Loucy (cell line): ENCODE results near the gene PRTFDC1.
A peak's percentile ranks its signal among the peaks of the same experiment; 100 is the strongest.

Experiments
- H2AFZ ChIP-seq: fragments of 200-600 bp; sonication (generic); 2 replicates; pipeline ENCODE4 v1.6.0; 2016; ENCODE audit warnings: antibody characterized with exemption, mild to moderate bottlenecking, low read length, moderate library complexity
- H3F3A ChIP-seq: fragments of 200-600 bp; 2 replicates; pipeline ENCODE4 v1.6.0; 2016; ENCODE audit warnings: antibody characterized with exemption, low read depth, mild to moderate bottlenecking
- H3K27me3 ChIP-seq: fragments of 200-600 bp; sonication (generic); 2 replicates; pipeline ENCODE4 v1.6.1; 2014; ENCODE audit warnings: low read length, mild to moderate bottlenecking; ENCODE audit not compliant: insufficient read depth, poor library complexity, severe bottlenecking
- H3K36me3 ChIP-seq: fragments of 200-600 bp; sonication (generic); 2 replicates; pipeline ENCODE4 v1.6.1; 2016; ENCODE audit warnings: low read length; ENCODE audit not compliant: insufficient read depth
- H3K4me1 ChIP-seq: fragments of 200-600 bp; sonication (generic); 2 replicates; pipeline ENCODE4 v1.5.1; 2014; ENCODE audit warnings: low read length, mild to moderate bottlenecking; ENCODE audit not compliant: insufficient read depth, poor library complexity, severe bottlenecking
- H3K4me2 ChIP-seq: fragments of 200-600 bp; sonication (generic); 2 replicates; pipeline ENCODE4 v1.6.0; 2014; ENCODE audit warnings: antibody characterized with exemption, low read length, low read depth, mild to moderate bottlenecking; ENCODE audit not compliant: poor library complexity, severe bottlenecking
- H3K4me3 ChIP-seq: fragments of 200-600 bp; sonication (generic); 2 replicates; pipeline ENCODE4 v1.5.1; 2014; ENCODE audit warnings: low read length, mild to moderate bottlenecking, mixed read lengths; ENCODE audit not compliant: poor library complexity, severe bottlenecking
- H3K79me2 ChIP-seq: fragments of 200-600 bp; sonication (generic); 2 replicates; pipeline ENCODE4 v1.6.1; 2014; ENCODE audit warnings: low read length; ENCODE audit not compliant: insufficient read depth
- H3K9ac ChIP-seq: fragments of 200-600 bp; sonication (generic); 2 replicates; pipeline ENCODE4 v1.6.0; 2014; ENCODE audit warnings: mild to moderate bottlenecking, low read depth, low read length, moderate library complexity; ENCODE audit not compliant: poor library complexity, severe bottlenecking
- H3K9me2 ChIP-seq: fragments of 200-600 bp; sonication (generic); replicated peaks from 2 replicates; pipeline ENCODE4 v1.6.1; 2016; ENCODE audit warnings: low read depth, low read length, mixed read lengths
- H3K9me3 ChIP-seq: fragments of 200-600 bp; sonication (generic); 2 replicates; pipeline ENCODE4 v1.6.1; 2014; ENCODE audit warnings: mild to moderate bottlenecking, antibody characterized with exemption, low read length, low read depth; ENCODE audit not compliant: insufficient read depth
- H4K20me1 ChIP-seq: fragments of 200-600 bp; sonication (generic); 2 replicates; pipeline ENCODE4 v1.6.0; 2014; ENCODE audit warnings: antibody characterized with exemption, low read length, mild to moderate bottlenecking; ENCODE audit not compliant: insufficient read depth, poor library complexity, severe bottlenecking
- EZH2phosphoT487 ChIP-seq: fragments of 200-600 bp; IDR thresholded peaks from 2 replicates; pipeline ENCODE4 v1.6.1; 2018; ENCODE audit warnings: antibody characterized with exemption, mild to moderate bottlenecking, moderate library complexity, borderline replicate concordance
- TF ChIP-seq, protein P1 (sequence below): fragments of 200-600 bp; sonication (generic); conservative IDR thresholded peaks from 2 replicates; pipeline ENCODE4 v1.5.1; 2014; ENCODE audit warnings: mild to moderate bottlenecking, antibody characterized with exemption, low read length

The PRTFDC1 gene

GRCh38 chr10:24891823-24892222 is 60.6 kb downstream of the PRTFDC1 start:
- Histone ChIP-seq H3K9me3 (no peaks in the 10 kb centered on the region), H3K4me3 (no peak overlapping the region), H2AFZ (no peak overlapping the region), H3K4me2 (no peak overlapping the region), H3K79me2 (no peaks in the 10 kb centered on the region), H3K27me3 (no peaks in the 10 kb centered on the region), H4K20me1 (no peaks in the 10 kb centered on the region), H3F3A (no peaks in the 10 kb centered on the region), H3K4me1 (peaks cover 11% of the 10 kb centered on the region), H3K9ac (no peak overlapping the region), H3K9me2 (no peaks in the 10 kb centered on the region), H3K36me3 (no peaks in the 10 kb centered on the region)
- TF ChIP-seq, protein P1, sequence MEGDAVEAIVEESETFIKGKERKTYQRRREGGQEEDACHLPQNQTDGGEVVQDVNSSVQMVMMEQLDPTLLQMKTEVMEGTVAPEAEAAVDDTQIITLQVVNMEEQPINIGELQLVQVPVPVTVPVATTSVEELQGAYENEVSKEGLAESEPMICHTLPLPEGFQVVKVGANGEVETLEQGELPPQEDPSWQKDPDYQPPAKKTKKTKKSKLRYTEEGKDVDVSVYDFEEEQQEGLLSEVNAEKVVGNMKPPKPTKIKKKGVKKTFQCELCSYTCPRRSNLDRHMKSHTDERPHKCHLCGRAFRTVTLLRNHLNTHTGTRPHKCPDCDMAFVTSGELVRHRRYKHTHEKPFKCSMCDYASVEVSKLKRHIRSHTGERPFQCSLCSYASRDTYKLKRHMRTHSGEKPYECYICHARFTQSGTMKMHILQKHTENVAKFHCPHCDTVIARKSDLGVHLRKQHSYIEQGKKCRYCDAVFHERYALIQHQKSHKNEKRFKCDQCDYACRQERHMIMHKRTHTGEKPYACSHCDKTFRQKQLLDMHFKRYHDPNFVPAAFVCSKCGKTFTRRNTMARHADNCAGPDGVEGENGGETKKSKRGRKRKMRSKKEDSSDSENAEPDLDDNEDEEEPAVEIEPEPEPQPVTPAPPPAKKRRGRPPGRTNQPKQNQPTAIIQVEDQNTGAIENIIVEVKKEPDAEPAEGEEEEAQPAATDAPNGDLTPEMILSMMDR: no peak

DNA sequence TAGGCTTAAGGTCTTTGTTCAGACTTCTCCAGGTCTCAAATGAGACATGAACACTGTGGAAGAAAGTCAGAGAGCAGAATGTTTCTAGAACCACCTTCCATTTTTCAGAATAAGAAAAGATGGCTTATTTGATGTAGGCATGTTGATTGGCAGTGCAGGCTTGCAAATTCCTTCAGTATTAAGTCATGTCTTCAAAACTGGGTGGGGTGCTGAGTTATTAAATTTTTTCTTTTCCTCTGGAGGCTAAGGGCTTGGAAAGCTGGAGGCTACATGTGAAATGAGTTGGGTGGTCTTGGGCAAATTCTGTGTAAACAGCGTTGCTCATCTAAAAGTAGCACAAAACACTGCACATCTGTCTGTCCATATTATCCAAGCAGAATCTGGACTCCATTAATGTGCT is 62.8 kb downstream of the PRTFDC1 start:
- Histone ChIP-seq H3K9ac (no peak overlapping the region), H3K4me2 (no peak overlapping the region), H3K4me1 (peaks cover 11% of the 10 kb centered on the region)

DNA sequence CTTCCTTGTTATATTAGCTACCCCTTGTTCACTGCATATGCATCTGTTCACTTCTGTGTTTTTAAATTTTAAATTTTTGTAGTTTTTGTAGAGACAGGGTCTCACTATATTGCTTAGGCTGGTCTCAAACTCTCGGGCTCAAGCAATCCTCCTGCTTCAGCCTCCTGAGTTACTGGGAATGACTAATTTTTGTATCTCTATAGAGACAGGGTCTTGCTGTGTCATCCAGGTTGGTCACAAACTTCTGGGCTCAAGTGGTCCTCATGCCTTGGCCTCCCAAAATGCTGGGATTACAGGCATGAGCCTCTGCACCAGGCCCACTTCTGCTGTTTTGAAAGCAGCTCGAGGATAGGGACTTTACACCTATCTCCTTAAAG is 64.6 kb downstream of the PRTFDC1 start:
- H3K36me3 ChIP-seq: no peaks in the 10 kb centered on the region
- H3K4me2 ChIP-seq: peak overlapping the region; percentile 37
- peak overlapping the region; percentile 26 for H3K4me3 ChIP-seq
- peak overlapping the region; percentile 35 for H3K9ac ChIP-seq
- H3K27me3 ChIP-seq: no peaks in the 10 kb centered on the region
- H3K9me2 ChIP-seq: no peaks in the 10 kb centered on the region
- peaks cover 11% of the 10 kb centered on the region for H3K4me1 ChIP-seq
- H3K79me2 ChIP-seq: no peaks in the 10 kb centered on the region
- peak overlapping the region; percentile 76 for H2AFZ ChIP-seq
- H3F3A ChIP-seq: no peaks in the 10 kb centered on the region
- no peak for TF ChIP-seq EZH2phosphoT487
- H4K20me1 ChIP-seq: no peaks in the 10 kb centered on the region
- H3K9me3 ChIP-seq: no peaks in the 10 kb centered on the region

More for the DNA sequence above, 62.8 kb downstream of the PRTFDC1 start:
- no peaks in the 10 kb centered on the region for H4K20me1 ChIP-seq
- H3K4me3 ChIP-seq: no peak overlapping the region
- TF ChIP-seq EZH2phosphoT487: no peak
- TF ChIP-seq, protein P1: no peak
- no peaks in the 10 kb centered on the region for H3K9me2 ChIP-seq
- no peaks in the 10 kb centered on the region for H3F3A ChIP-seq
- H3K27me3 ChIP-seq: no peaks in the 10 kb centered on the region
- no peaks in the 10 kb centered on the region for H3K36me3 ChIP-seq
- no peaks in the 10 kb centered on the region for H3K9me3 ChIP-seq
- H2AFZ ChIP-seq: no peak overlapping the region
- H3K79me2 ChIP-seq: no peaks in the 10 kb centered on the region

- no peaks in the 10 kb centered on the region for H3K27me3 ChIP-seq
- no peak overlapping the region for H3K9ac ChIP-seq
- H3K9me2 ChIP-seq: no peaks in the 10 kb centered on the region
- H2AFZ ChIP-seq: no peak overlapping the region
- H3K79me2 ChIP-seq: no peaks in the 10 kb centered on the region
- H3K9me3 ChIP-seq: no peaks in the 10 kb centered on the region
- H3F3A ChIP-seq: no peaks in the 10 kb centered on the region
- no peaks in the 10 kb centered on the region for H3K36me3 ChIP-seq
- no peaks in the 10 kb centered on the region for H4K20me1 ChIP-seq
- no peak overlapping the region for H3K4me3 ChIP-seq
- no peak for TF ChIP-seq EZH2phosphoT487
- TF ChIP-seq, protein P1: no peak
- H3K4me1 ChIP-seq: peaks cover 11% of the 10 kb centered on the region
- H3K4me2 ChIP-seq: no peak overlapping the region
Observed at GRCh38 chr10:24886290-24886680, 66.1 kb downstream of the PRTFDC1 start.
